Right lung (tissue), 5 donors: ENCODE data around the gene PGBD5. TPM values are rescaled to one million over a fixed set of nuclear protein-coding genes. Genes with fewer than 3 reads are reported as not detected.

Source experiments
- DNase-seq, 2 donors: peaks; one replicate each; pipeline ENCODE4 v3.0.0-alpha.2; 2013
- polyA plus RNA-seq, 5 donors: library from polyadenylated mRNA; unstranded; fragments of 120-200 nt; gene quantifications; one replicate each; pipeline versions ENCODE4 v1.2.1 to v1.2.3, GENCODE V29; 2013; ENCODE audit warnings: inconsistent platforms in 1 of 5, low replicate concordance in 1 of 5; ENCODE audit not compliant: insufficient read length in 5 of 5, insufficient read depth in 1 of 5

The PGBD5 gene
- polyA plus RNA-seq, 5 donors = 3.3 to 5.8 (median 4.7) TPM

GRCh38 chr1:230280054-230280795 is 145.9 kb downstream of the PGBD5 start:
- no peak for DNase-seq

- no peak for DNase-seq
Observed at GRCh38 chr1:230279583-230279945, 146.6 kb downstream of the PGBD5 start.

GRCh38 chr1:230278871-230279582 is 147.1 kb downstream of the PGBD5 start:
- DNase-seq = no peak

- DNase-seq = no peak
Observed at GRCh38 chr1:230278376-230278775, 147.8 kb downstream of the PGBD5 start.

- DNase-seq = no peak
Observed at GRCh38 chr1:230277201-230278025, 148.7 kb downstream of the PGBD5 start.

GRCh38 chr1:230276401-230276800 is 149.7 kb downstream of the PGBD5 start:
- no peak for DNase-seq

GRCh38 chr1:230274254-230274653 is 151.9 kb downstream of the PGBD5 start:
- DNase-seq = no peak

GRCh38 chr1:230273141-230273710 is 152.9 kb downstream of the PGBD5 start:
- DNase-seq = no peak

GRCh38 chr1:230272557-230272956 is 153.6 kb downstream of the PGBD5 start:
- DNase-seq = no peak

GRCh38 chr1:230271300-230272035 is 154.7 kb downstream of the PGBD5 start:
- no peak for DNase-seq

- no peak for DNase-seq
Observed at GRCh38 chr1:230270559-230271281, 155.4 kb downstream of the PGBD5 start.

- DNase-seq = no peak
Observed at GRCh38 chr1:230270185-230270558, 156.0 kb downstream of the PGBD5 start.

GRCh38 chr1:230268371-230269170 is 157.6 kb downstream of the PGBD5 start:
- peak; percentile 27 to 28 for DNase-seq

- no peak for DNase-seq
Observed at GRCh38 chr1:230267338-230268065, 158.6 kb downstream of the PGBD5 start.

- DNase-seq = no peak
Observed at GRCh38 chr1:230266456-230266855, 159.7 kb downstream of the PGBD5 start.

GRCh38 chr1:230265200-230266115 is 160.7 kb downstream of the PGBD5 start:
- DNase-seq = no peak
